Measurements from ENCODE around the gene P2RX4. TPM values are rescaled to one million over a fixed set of nuclear protein-coding genes. Genes with fewer than 3 reads are reported as not detected.

P2RX4 gene
- total RNA-seq, 2 donors from 2014 or later: 11.5 to 21.1 TPM

DNA sequence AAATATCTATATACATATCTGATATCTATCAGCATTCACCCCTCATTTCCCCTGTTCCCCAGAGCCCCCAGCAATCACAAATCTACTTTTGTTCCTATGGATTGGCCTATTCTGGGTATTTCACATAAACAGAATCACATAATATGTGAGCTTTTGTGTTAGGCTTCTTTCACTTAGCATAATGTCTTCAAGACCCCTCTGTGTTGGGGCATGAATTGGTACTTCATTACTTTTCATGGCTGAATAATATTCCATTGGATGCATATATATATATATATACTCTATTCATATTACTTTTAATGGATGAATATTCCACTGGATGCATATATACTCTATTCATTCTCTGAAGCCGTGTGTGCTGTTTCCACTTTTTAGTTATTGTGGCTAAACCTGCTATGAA is 57.9 kb downstream of the P2RX4 start:
- DNase-seq: no peak
- 100% methylated on average over 1 of the region's 1 CpG; no CpG with 5 or more reads in 1 of the 2 experiments for WGBS, 2 experiments (ENCODE audit: insufficient coverage in 1 of 2, insufficient read length in 1 of 2)
- Mint-ChIP-seq H3K36me3 (ENCODE audit: low read depth) (peaks cover 72% of the 10 kb centered on the region), H3K4me3 (no peak overlapping the region), H3K27ac (no peak overlapping the region), H3K4me1 (no peaks in the 10 kb centered on the region), H3K9me3 (no peaks in the 10 kb centered on the region), H3K27me3 (ENCODE audit: insufficient read depth) (no peaks in the 10 kb centered on the region)
- Histone ChIP-seq H3K27me3 (ENCODE audit: control insufficient read depth, insufficient read depth, low read length, poor library complexity, severe bottlenecking) (no peaks in the 10 kb centered on the region), H3K27ac (ENCODE audit: low read depth, low read length) (no peak overlapping the region), H3K36me3 (ENCODE audit: control insufficient read depth, insufficient read depth, low read length) (peaks cover 66% of the 10 kb centered on the region), H3K4me3 (ENCODE audit: low read length) (no peak overlapping the region), H3K9me3 (ENCODE audit: control insufficient read depth, low read length) (no peaks in the 10 kb centered on the region), H3K9ac (ENCODE audit: extremely low read depth, low read length, poor library complexity, severe bottlenecking) (no peak overlapping the region), H3K4me1 (ENCODE audit: control insufficient read depth, insufficient read depth, low read length) (no peaks in the 10 kb centered on the region)
- TF ChIP-seq, protein P1, sequence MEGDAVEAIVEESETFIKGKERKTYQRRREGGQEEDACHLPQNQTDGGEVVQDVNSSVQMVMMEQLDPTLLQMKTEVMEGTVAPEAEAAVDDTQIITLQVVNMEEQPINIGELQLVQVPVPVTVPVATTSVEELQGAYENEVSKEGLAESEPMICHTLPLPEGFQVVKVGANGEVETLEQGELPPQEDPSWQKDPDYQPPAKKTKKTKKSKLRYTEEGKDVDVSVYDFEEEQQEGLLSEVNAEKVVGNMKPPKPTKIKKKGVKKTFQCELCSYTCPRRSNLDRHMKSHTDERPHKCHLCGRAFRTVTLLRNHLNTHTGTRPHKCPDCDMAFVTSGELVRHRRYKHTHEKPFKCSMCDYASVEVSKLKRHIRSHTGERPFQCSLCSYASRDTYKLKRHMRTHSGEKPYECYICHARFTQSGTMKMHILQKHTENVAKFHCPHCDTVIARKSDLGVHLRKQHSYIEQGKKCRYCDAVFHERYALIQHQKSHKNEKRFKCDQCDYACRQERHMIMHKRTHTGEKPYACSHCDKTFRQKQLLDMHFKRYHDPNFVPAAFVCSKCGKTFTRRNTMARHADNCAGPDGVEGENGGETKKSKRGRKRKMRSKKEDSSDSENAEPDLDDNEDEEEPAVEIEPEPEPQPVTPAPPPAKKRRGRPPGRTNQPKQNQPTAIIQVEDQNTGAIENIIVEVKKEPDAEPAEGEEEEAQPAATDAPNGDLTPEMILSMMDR (conservative IDR thresholded peaks at IDR 0.05): no peak

DNA sequence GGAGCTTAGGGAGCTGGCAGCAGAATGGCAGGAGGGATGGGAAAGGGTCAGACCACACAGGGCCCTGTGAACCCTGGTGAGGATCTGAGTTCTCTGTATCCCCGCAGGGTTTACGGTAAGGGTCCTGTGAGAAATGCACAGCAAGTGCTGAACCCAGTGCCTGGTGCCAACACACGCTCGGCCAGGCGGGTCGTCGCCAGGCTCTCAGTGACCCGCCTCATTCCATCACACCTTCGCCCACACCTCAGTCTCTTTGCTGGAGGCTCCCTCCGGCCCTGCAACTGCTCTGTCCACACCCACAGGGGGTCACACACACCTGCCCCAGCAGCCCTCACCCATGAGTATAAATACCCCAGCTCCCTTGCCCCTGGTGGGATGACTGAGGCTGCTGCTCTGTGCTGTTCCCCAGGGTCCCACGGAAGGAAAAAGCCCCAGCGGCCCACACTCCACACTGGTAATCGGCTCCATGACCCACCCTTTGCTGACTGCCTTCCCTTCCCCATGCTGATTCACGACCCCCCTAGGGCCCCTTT is 63.5 kb downstream of the P2RX4 start:
- no peaks in the 10 kb centered on the region for H3K27me3 Mint-ChIP-seq (ENCODE audit: insufficient read depth)
- TF ChIP-seq, protein P1 (conservative IDR thresholded peaks at IDR 0.05): no peak
- H3K27ac ChIP-seq (ENCODE audit: low read depth, low read length): no peak overlapping the region
- WGBS, 2 experiments (ENCODE audit: insufficient coverage in 1 of 2, insufficient read length in 1 of 2): 94 to 100% methylated on average over 11 to 14 of the region's 14 CpGs
- no peak overlapping the region for H3K4me3 ChIP-seq (ENCODE audit: low read length)
- no peak overlapping the region for H3K9ac ChIP-seq (ENCODE audit: extremely low read depth, low read length, poor library complexity, severe bottlenecking)
- no peak for DNase-seq
- peaks cover 77% of the 10 kb centered on the region for H3K36me3 Mint-ChIP-seq (ENCODE audit: low read depth)
- H3K9me3 ChIP-seq (ENCODE audit: control insufficient read depth, low read length): no peaks in the 10 kb centered on the region
- H3K9me3 Mint-ChIP-seq: no peaks in the 10 kb centered on the region
- H3K4me1 Mint-ChIP-seq: no peaks in the 10 kb centered on the region
- no peak overlapping the region for H3K4me3 Mint-ChIP-seq
- H3K4me1 ChIP-seq (ENCODE audit: control insufficient read depth, insufficient read depth, low read length): no peaks in the 10 kb centered on the region
- H3K27ac Mint-ChIP-seq: peak overlapping the region; percentile 64
- no peaks in the 10 kb centered on the region for H3K27me3 ChIP-seq (ENCODE audit: control insufficient read depth, insufficient read depth, low read length, poor library complexity, severe bottlenecking)
- H3K36me3 ChIP-seq (ENCODE audit: control insufficient read depth, insufficient read depth, low read length): peaks cover 39% of the 10 kb centered on the region

DNA sequence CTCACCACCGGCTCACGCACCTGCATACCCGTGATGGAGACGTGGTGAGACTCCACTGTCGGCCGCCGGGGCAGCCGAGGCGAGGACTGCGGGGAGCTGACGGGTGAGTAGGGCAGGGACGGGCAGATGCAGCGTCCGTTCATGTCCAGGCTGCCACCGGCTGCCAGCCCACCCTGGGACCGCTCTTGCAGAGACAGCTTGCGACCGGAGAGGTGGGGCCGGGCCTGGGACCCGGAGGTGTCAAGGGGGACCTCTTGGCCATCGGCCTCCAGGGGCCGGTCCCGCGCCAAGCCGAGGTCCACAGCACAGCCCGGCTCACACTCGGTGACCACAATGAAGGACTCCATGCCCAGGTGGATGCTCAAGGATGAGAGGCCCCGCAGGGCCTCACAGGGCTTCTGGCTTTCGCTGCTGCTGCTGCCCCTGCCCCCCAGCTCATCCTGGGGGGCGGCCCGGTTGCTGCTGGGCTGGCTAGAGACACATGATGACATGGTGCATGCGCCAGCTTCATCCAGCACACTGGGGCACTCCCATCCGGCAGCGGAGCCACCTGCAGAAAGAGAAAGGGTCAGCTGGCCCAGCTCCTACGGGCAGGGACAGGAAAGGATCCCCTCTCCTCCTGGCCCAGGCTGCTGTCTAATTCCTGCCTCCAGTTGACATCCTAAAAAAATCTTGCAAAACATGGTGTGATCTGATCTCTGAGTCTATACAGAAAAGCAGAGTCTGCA is 64.3 kb downstream of the P2RX4 start:
- DNase-seq: no peak
- Histone ChIP-seq H3K4me3 (ENCODE audit: low read length) (no peak overlapping the region), H3K27ac (ENCODE audit: low read depth, low read length) (no peak overlapping the region), H3K36me3 (ENCODE audit: control insufficient read depth, insufficient read depth, low read length) (peaks cover 38% of the 10 kb centered on the region), H3K4me1 (ENCODE audit: control insufficient read depth, insufficient read depth, low read length) (peaks cover under 1% of the 10 kb centered on the region), H3K27me3 (ENCODE audit: control insufficient read depth, insufficient read depth, low read length, poor library complexity, severe bottlenecking) (no peaks in the 10 kb centered on the region), H3K9me3 (ENCODE audit: control insufficient read depth, low read length) (no peaks in the 10 kb centered on the region), H3K9ac (ENCODE audit: extremely low read depth, low read length, poor library complexity, severe bottlenecking) (no peak overlapping the region)
- H3K9me3 Mint-ChIP-seq: no peaks in the 10 kb centered on the region
- H3K27me3 Mint-ChIP-seq (ENCODE audit: insufficient read depth): no peaks in the 10 kb centered on the region
- H3K4me3 Mint-ChIP-seq: no peak overlapping the region
- peaks cover 5% of the 10 kb centered on the region for H3K4me1 Mint-ChIP-seq
- peaks cover 77% of the 10 kb centered on the region for H3K36me3 Mint-ChIP-seq (ENCODE audit: low read depth)
- 96 to 98% methylated on average over 31 to 35 of the region's 35 CpGs for WGBS, 2 experiments (ENCODE audit: insufficient coverage in 1 of 2, insufficient read length in 1 of 2)
- peak overlapping the region; percentile 64 for H3K27ac Mint-ChIP-seq
- TF ChIP-seq, protein P1 (conservative IDR thresholded peaks at IDR 0.05): no peak
